Tibial nerve (tissue), 4 donors: ENCODE data around the gene MBOAT7.

Experiments
- EP300 ChIP-seq, 2 donors: sonication (generic); formaldehyde crosslinking; IDR thresholded peaks; one replicate each; pipeline ENCODE4 v1.6.1; 2017; ENCODE audit warnings: antibody characterized with exemption in 2 of 2, mild to moderate bottlenecking in 1 of 2
- POLR2A ChIP-seq, 2 donors: fragments of 450-650 bp; IDR thresholded peaks; one replicate each; pipeline ENCODE4 v1.6.1; 2017; ENCODE audit warnings: antibody characterized with exemption in 2 of 2, mild to moderate bottlenecking in 2 of 2, moderate library complexity in 2 of 2
- TF ChIP-seq, protein P1 (sequence below), 5 experiments: fragments of 200-600 bp in 3 of 5; fragments of 450-650 bp in 2 of 5; sonication (generic) in 3 of 5; IDR thresholded peaks; one replicate each; pipeline ENCODE4 v1.5.1; 2016 to 2019; ENCODE audit warnings: antibody characterized with exemption in 5 of 5, mild to moderate bottlenecking in 3 of 5, moderate library complexity in 2 of 5

DNA sequence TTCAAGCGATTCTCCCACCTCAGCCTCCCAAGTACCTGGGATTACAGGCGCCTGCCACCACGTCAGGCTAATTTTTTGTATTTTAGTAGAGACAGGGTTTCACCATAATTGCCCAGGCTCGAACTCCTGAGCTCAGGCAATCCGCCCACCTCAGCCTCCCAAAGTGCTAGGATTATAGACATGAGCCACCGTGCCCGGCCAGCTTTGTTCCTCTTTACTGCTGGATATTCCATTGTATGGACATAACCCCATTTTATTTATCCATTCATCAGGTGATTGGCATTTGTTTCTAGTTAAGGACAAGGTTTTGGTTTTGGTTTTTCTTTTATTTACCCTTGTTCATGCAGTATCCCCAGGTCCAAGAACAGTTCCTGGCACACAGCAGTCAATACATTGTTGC, 7.2 kb upstream of the MBOAT7 start:
- TF ChIP-seq, protein P1, sequence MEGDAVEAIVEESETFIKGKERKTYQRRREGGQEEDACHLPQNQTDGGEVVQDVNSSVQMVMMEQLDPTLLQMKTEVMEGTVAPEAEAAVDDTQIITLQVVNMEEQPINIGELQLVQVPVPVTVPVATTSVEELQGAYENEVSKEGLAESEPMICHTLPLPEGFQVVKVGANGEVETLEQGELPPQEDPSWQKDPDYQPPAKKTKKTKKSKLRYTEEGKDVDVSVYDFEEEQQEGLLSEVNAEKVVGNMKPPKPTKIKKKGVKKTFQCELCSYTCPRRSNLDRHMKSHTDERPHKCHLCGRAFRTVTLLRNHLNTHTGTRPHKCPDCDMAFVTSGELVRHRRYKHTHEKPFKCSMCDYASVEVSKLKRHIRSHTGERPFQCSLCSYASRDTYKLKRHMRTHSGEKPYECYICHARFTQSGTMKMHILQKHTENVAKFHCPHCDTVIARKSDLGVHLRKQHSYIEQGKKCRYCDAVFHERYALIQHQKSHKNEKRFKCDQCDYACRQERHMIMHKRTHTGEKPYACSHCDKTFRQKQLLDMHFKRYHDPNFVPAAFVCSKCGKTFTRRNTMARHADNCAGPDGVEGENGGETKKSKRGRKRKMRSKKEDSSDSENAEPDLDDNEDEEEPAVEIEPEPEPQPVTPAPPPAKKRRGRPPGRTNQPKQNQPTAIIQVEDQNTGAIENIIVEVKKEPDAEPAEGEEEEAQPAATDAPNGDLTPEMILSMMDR (IDR thresholded peaks at IDR 0.05), result no peak
- TF ChIP-seq POLR2A (IDR thresholded peaks at IDR 0.05) (no peak), EP300 (IDR thresholded peaks at IDR 0.05) (no peak)
